ENCODE measurements around the gene AOPEP. TPM values are rescaled to one million over a fixed set of nuclear protein-coding genes. Genes with fewer than 3 reads are reported as not detected.

Gene AOPEP
- total RNA-seq, 1 donor from 2014 or later, result 16.6 TPM

DNA sequence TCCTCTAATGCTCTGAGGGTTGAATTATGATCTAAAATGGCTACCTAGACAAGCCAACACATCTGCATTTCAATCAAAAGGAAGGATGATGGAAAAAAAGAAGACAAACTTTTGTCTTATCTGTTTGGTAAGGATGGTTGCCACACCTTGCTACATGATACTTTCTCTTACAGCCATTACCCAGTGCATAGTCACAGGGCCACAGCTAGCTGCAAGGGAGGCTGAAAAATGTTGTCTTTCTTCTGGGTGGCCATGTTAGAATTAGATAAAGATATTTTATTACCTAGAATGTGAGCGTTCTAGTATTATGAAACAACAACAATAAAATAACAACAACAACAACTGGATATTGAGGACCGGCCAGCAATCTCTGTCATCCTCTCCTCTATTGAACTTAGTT is 4.7 kb upstream of the AOPEP start:
- no peak overlapping the region for H3K27ac Mint-ChIP-seq
- no peaks in the 10 kb centered on the region for H3K27me3 ChIP-seq

DNA sequence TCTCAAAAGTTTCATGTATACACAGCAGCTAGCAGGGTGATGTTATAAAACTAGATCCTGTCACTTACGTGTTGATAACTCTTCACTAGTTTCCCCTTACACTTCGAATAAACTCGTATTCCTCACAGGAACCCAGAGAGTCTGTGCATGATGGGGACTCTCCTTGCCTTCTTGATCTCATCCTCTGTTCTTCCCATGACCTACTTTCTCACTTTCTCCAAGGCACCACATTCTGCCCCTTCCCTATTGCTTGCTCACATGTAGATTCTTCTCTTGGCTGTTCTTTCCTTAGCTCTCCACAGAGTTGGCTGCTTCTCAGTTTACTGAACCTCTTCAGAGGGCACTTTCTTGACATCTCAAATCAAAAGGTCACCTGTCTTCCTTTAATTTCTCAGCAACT is 1.2 kb upstream of the AOPEP start:
- Histone ChIP-seq H3K27ac (no peak overlapping the region), H3K9me3 (ENCODE audit: low read depth) (no peaks in the 10 kb centered on the region), H3K36me3 (no peaks in the 10 kb centered on the region), H3K4me3 (no peak overlapping the region), H3K9ac (no peak overlapping the region), H2AFZ (replicated peaks) (peak overlapping the region; percentile 48), H3K4me1 (peaks cover 5% of the 10 kb centered on the region), H4K20me1 (ENCODE audit: low read depth) (no peaks in the 10 kb centered on the region), H3F3A (ENCODE audit: low read depth) (peaks cover 6% of the 10 kb centered on the region), H3K79me2 (ENCODE audit: low read depth) (peaks cover 30% of the 10 kb centered on the region), H3K27me3 (no peaks in the 10 kb centered on the region), H3K4me2 (no peak overlapping the region)
- Mint-ChIP-seq H3K4me1 (peaks cover 9% of the 10 kb centered on the region), H3K9me3 (peaks cover 3% of the 10 kb centered on the region), H3K27me3 (ENCODE audit: insufficient read depth, low read depth) (peaks cover 3% of the 10 kb centered on the region), H3K27ac (no peak overlapping the region), H3K36me3 (peaks cover 2% of the 10 kb centered on the region), H3K4me3 (peak overlapping the region; percentile 2)
- DNase-seq (ENCODE audit: low spot score), result no peak
- TF ChIP-seq, protein P1, sequence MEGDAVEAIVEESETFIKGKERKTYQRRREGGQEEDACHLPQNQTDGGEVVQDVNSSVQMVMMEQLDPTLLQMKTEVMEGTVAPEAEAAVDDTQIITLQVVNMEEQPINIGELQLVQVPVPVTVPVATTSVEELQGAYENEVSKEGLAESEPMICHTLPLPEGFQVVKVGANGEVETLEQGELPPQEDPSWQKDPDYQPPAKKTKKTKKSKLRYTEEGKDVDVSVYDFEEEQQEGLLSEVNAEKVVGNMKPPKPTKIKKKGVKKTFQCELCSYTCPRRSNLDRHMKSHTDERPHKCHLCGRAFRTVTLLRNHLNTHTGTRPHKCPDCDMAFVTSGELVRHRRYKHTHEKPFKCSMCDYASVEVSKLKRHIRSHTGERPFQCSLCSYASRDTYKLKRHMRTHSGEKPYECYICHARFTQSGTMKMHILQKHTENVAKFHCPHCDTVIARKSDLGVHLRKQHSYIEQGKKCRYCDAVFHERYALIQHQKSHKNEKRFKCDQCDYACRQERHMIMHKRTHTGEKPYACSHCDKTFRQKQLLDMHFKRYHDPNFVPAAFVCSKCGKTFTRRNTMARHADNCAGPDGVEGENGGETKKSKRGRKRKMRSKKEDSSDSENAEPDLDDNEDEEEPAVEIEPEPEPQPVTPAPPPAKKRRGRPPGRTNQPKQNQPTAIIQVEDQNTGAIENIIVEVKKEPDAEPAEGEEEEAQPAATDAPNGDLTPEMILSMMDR (IDR thresholded peaks at IDR 0.05), result no peak
- no peak for TF ChIP-seq EZH2 (IDR thresholded peaks at IDR 0.05)
- TF ChIP-seq EZH2phosphoT487 (IDR thresholded peaks at IDR 0.05), result no peak

More for the DNA sequence above, 4.7 kb upstream of the AOPEP start:
- H3K4me1 Mint-ChIP-seq, result no peaks in the 10 kb centered on the region
- Histone ChIP-seq H3F3A (ENCODE audit: low read depth) (peaks cover 6% of the 10 kb centered on the region), H2AFZ (replicated peaks) (no peak overlapping the region), H3K9me3 (ENCODE audit: low read depth) (no peaks in the 10 kb centered on the region), H3K4me2 (no peak overlapping the region), H4K20me1 (ENCODE audit: low read depth) (no peaks in the 10 kb centered on the region), H3K4me1 (no peaks in the 10 kb centered on the region), H3K36me3 (no peaks in the 10 kb centered on the region), H3K27ac (no peak overlapping the region), H3K79me2 (ENCODE audit: low read depth) (peaks cover under 1% of the 10 kb centered on the region), H3K9ac (no peak overlapping the region), H3K4me3 (no peak overlapping the region)
- H3K4me3 Mint-ChIP-seq, result no peak overlapping the region
- peaks cover 8% of the 10 kb centered on the region for H3K27me3 Mint-ChIP-seq (ENCODE audit: insufficient read depth, low read depth)
- TF ChIP-seq EZH2 (IDR thresholded peaks at IDR 0.05) (no peak), EZH2phosphoT487 (IDR thresholded peaks at IDR 0.05) (no peak)
- TF ChIP-seq, protein P1 (IDR thresholded peaks at IDR 0.05), result no peak
- no peak for DNase-seq (ENCODE audit: low spot score)
- peaks cover 3% of the 10 kb centered on the region for H3K9me3 Mint-ChIP-seq
- no peaks in the 10 kb centered on the region for H3K36me3 Mint-ChIP-seq

DNA sequence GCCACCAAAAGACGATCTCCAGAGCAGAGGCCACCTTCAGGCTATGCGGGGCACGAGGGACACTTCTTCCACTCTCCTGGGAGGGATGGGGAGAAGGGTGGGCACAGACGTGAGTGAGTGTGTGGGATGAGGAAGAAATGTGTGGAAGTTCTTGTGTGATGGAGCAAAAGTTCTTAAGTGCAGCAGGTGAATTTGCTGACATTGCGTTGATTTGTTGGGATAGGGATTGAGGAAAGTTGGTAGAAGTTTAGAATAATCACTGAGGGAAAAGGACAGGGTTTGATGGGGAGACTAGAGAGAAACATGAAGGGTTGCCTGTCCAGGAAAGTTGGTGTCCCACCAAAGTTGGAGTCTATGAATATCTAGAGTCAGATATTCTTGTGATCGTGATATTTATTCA is 2.2 kb downstream of the AOPEP start:
- Mint-ChIP-seq H3K9me3 (no peaks in the 10 kb centered on the region), H3K27ac (no peak overlapping the region), H3K36me3 (peaks cover 2% of the 10 kb centered on the region), H3K4me3 (no peak overlapping the region), H3K27me3 (ENCODE audit: insufficient read depth, low read depth) (no peaks in the 10 kb centered on the region), H3K4me1 (peaks cover 9% of the 10 kb centered on the region)
- H3K4me3 ChIP-seq, result no peak overlapping the region
- no peak overlapping the region for H2AFZ ChIP-seq (replicated peaks)
- DNase-seq (ENCODE audit: low spot score), result no peak
- peaks cover 5% of the 10 kb centered on the region for H3K4me1 ChIP-seq
- no peak for TF ChIP-seq EZH2 (IDR thresholded peaks at IDR 0.05)
- no peak for TF ChIP-seq EZH2phosphoT487 (IDR thresholded peaks at IDR 0.05)
- no peaks in the 10 kb centered on the region for H4K20me1 ChIP-seq (ENCODE audit: low read depth)
- H3K36me3 ChIP-seq, result no peaks in the 10 kb centered on the region
- no peaks in the 10 kb centered on the region for H3K27me3 ChIP-seq
- H3K9me3 ChIP-seq (ENCODE audit: low read depth), result no peaks in the 10 kb centered on the region
- H3K79me2 ChIP-seq (ENCODE audit: low read depth), result peaks cover 34% of the 10 kb centered on the region
- no peak overlapping the region for H3K27ac ChIP-seq
- H3F3A ChIP-seq (ENCODE audit: low read depth), result peaks cover 6% of the 10 kb centered on the region
- no peak overlapping the region for H3K4me2 ChIP-seq
- H3K9ac ChIP-seq, result no peak overlapping the region

DNA sequence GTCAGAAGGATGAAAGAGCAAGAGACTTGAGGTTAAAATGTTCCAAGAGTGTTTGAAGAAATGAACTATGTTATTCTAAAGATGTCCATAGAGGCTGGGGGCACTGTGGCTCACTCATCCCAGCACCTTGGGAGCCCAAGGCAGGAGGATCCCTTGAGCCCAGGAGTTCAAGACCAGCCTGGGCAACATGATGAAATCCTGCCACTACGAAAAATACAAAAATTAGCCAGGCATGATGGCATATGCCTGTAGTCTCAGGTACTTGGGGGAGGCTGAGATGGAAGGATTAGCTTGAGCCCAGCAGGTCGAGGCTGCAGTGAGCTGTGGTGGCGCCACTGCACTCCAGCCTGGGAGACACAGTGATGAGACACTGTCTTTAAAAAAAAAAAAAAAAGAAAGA is 2.7 kb downstream of the AOPEP start:
- no peak overlapping the region for H3K27ac Mint-ChIP-seq
- H3K4me1 ChIP-seq, result peaks cover 5% of the 10 kb centered on the region
- peaks cover 2% of the 10 kb centered on the region for H3K36me3 Mint-ChIP-seq
- H3K27ac ChIP-seq, result no peak overlapping the region
- H3K9me3 Mint-ChIP-seq, result no peaks in the 10 kb centered on the region
- no peaks in the 10 kb centered on the region for H4K20me1 ChIP-seq (ENCODE audit: low read depth)
- peaks cover 6% of the 10 kb centered on the region for H3F3A ChIP-seq (ENCODE audit: low read depth)
- no peak overlapping the region for H3K4me2 ChIP-seq
- peaks cover 34% of the 10 kb centered on the region for H3K79me2 ChIP-seq (ENCODE audit: low read depth)
- H3K27me3 Mint-ChIP-seq (ENCODE audit: insufficient read depth, low read depth), result no peaks in the 10 kb centered on the region
- no peak overlapping the region for H2AFZ ChIP-seq (replicated peaks)
- no peak overlapping the region for H3K4me3 ChIP-seq
- no peak for TF ChIP-seq EZH2 (IDR thresholded peaks at IDR 0.05)
- TF ChIP-seq EZH2phosphoT487 (IDR thresholded peaks at IDR 0.05), result no peak
- TF ChIP-seq, protein P1 (IDR thresholded peaks at IDR 0.05), result peak; percentile 7
- H3K36me3 ChIP-seq, result no peaks in the 10 kb centered on the region
- DNase-seq (ENCODE audit: low spot score), result no peak
- H3K4me3 Mint-ChIP-seq, result no peak overlapping the region
- no peak overlapping the region for H3K9ac ChIP-seq
- H3K9me3 ChIP-seq (ENCODE audit: low read depth), result no peaks in the 10 kb centered on the region
- H3K27me3 ChIP-seq, result no peaks in the 10 kb centered on the region
- peaks cover 9% of the 10 kb centered on the region for H3K4me1 Mint-ChIP-seq
